Kidney epithelial cell (primary cell): ENCODE data around the gene OLFML3. TPM values are rescaled to one million over a fixed set of nuclear protein-coding genes. Genes with fewer than 3 reads are reported as not detected.

Source experiments
- DNase-seq: peaks from one replicate; pipeline ENCODE4 v3.0.0-alpha.2; 2010; ENCODE audit warnings: low read depth
- H3K27me3 ChIP-seq: 2 replicates; pipeline ENCODE4 v1.6.0; 2011; ENCODE audit warnings: low read length; ENCODE audit not compliant: control insufficient read depth, insufficient read depth
- H3K36me3 ChIP-seq: 2 replicates; pipeline ENCODE4 v1.5.1; 2011; ENCODE audit warnings: low read length; ENCODE audit not compliant: control insufficient read depth, insufficient read depth
- H3K4me3 ChIP-seq: 2 replicates; pipeline ENCODE4 v1.5.1; 2011; ENCODE audit warnings: low read depth, mild to moderate bottlenecking, control low read depth, low read length
- CTCF ChIP-seq: IDR thresholded peaks from 2 replicates; pipeline ENCODE4 v1.5.1; 2011; ENCODE audit warnings: mild to moderate bottlenecking, moderate library complexity, low read length, control low read depth, inconsistent platforms; ENCODE audit not compliant: insufficient read depth, poor library complexity, severe bottlenecking
- total RNA-seq: library from RNA; depleted of rRNA; stranded (reverse); fragments of >200 nt; gene quantifications from 2 replicates; pipeline ENCODE4 v1.2.3, GENCODE V29; 2015

Gene OLFML3
- total RNA-seq, 1 donor from 2014 or later: 0.17 TPM

DNA sequence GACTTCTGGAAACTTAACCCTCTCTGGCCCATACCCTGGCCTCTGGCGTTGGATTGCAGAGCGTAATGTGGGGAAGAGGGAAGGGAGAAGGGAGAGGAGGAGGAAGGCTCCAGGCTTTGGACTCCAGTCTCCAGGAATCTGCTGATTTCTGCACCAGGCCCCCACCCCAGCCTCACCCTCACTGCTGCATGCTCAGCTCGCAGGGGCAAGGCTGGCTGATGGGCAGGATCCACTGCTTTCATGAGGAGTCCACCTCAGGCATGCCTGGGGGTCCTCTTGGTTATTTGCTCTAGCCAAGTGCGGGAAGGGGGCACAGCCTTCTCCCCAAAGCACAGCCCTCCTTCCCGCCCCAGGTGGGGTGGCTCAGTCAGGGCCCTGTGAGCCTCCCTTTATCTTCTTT lies 3.7 kb downstream of the OLFML3 start:
- no peak for DNase-seq
- no peak for TF ChIP-seq CTCF
- H3K4me3 ChIP-seq: no peak overlapping the region
- no peaks in the 10 kb centered on the region for H3K36me3 ChIP-seq
- H3K27me3 ChIP-seq: no peaks in the 10 kb centered on the region

GRCh38 chr1:113983391-113983790 lies 4.1 kb downstream of the OLFML3 start:
- H3K36me3 ChIP-seq: no peaks in the 10 kb centered on the region
- no peak for TF ChIP-seq CTCF
- H3K4me3 ChIP-seq: no peak overlapping the region
- DNase-seq: no peak
- H3K27me3 ChIP-seq: no peaks in the 10 kb centered on the region

DNA sequence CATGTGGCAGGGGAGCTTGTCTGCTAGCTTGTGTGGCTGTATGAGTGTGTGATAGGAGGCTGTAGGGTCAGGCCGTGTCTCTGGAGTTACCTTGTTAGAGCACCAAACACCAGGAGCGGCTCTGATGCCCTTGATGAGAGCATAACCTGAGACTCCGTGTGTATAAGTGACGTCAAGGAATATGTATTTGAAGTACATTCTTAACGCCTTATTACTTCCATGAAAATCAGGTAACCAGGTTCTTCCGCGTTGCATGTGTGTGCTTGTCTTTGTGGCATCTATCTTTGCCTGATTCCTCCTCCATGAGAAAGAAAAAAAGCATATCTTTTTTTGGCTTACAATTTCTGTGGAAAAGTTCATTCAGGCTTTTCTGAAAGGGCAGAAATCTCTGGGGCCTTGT lies 4.6 kb downstream of the OLFML3 start:
- Histone ChIP-seq H3K4me3 (no peak overlapping the region), H3K27me3 (no peaks in the 10 kb centered on the region), H3K36me3 (no peaks in the 10 kb centered on the region)
- no peak for DNase-seq
- TF ChIP-seq CTCF: no peak

DNA sequence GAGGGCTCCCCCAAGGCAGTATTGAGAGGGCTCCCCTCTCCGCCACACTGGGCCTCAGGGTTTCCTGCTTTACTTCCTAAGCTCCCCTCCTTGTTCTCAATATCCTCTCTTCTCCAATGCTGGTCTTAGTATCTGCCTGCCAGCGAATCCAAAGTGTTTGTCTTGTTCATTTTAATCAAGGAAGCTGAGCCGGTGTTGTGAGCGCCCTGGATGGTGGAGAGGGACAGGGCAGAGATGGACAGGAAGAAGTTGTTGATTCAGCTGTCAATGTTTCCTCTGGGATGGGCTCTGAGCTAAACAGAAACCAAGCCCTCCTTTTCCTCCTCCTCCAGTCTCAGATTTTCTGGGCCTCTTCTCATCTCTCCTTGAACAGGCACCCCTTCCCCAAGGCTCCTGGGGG lies 5.4 kb downstream of the OLFML3 start:
- no peaks in the 10 kb centered on the region for H3K36me3 ChIP-seq
- DNase-seq: no peak
- H3K27me3 ChIP-seq: no peaks in the 10 kb centered on the region
- H3K4me3 ChIP-seq: no peak overlapping the region
- no peak for TF ChIP-seq CTCF

DNA sequence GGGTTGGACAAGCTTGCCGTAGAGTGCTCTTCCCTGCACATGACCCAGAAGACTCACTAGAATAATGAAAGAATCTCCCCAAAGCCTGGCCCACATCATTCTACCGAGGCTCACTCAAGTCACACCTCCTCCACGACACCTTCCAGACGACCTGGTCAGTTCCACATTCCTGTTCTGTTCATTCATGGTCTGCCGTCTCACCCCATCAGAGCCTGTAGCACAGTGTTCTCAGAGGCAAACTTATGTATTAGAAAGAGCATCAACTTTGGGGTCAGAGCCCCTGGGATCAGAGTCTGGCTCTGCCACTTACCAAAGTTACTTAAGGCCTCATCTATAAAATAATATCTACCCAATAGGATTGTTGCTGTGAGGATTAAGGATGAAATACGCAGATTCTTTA lies 7.5 kb downstream of the OLFML3 start:
- no peak for DNase-seq
- H3K36me3 ChIP-seq: no peaks in the 10 kb centered on the region
- no peak overlapping the region for H3K4me3 ChIP-seq
- no peaks in the 10 kb centered on the region for H3K27me3 ChIP-seq
- no peak for TF ChIP-seq CTCF

DNA sequence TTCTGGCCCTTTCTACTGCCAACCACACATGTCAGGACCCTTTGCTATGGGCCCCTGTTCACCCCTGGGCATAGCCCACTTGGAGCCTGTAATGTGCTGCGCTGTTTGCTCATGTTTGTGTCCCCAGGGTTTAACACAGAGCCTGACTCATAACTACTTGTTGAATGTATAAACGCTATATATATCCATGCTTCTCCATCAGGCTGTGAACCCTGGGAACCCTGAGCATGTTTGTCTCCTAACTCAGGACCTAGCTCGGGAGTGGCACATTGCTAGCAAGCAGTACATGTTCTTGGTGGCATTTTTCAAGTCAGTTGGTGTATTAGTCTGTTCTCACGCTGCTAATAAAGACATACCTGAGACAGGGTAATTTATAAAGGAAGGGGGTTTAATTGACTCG lies 8.0 kb downstream of the OLFML3 start:
- no peak for DNase-seq
- H3K36me3 ChIP-seq: no peaks in the 10 kb centered on the region

More for the DNA sequence above, 8.0 kb downstream of the OLFML3 start:
- no peak for TF ChIP-seq CTCF
- Histone ChIP-seq H3K27me3 (no peaks in the 10 kb centered on the region), H3K4me3 (no peak overlapping the region)
